ENCODE measurements around the gene GAS7.
A peak's percentile ranks its signal among the peaks of the same experiment; 100 is the strongest.
"Not testable (repeated sequence)": the region's sequence is repeated elsewhere in the genome, so short reads cannot be mapped to it uniquely, and the experiment has no call there.

Gene GAS7

GRCh38 chr17:9941305-9941704 lies 257.1 kb downstream of the GAS7 start:
- no peak for DNase-seq (ENCODE audit: low spot score)

DNA sequence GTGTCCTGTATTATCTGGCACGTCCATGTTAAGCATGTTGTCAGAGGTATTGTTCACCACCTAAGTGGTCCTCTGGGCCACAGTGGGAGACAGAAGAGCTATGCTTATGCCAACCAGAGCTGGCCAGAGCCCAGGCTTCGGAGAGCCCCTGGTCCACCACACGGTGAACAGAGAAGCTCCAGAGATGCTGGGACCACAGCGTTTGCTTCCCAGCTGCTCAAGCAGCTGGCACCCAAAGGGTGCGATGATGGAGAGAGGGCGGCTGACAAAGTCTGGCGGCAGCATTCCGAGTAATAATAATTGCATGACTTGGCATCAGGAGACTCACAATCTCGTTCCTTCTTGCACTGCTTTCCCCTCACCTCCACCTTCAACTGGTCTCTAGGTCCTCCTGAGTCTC lies 257.6 kb downstream of the GAS7 start:
- DNase-seq (ENCODE audit: low spot score): no peak

DNA sequence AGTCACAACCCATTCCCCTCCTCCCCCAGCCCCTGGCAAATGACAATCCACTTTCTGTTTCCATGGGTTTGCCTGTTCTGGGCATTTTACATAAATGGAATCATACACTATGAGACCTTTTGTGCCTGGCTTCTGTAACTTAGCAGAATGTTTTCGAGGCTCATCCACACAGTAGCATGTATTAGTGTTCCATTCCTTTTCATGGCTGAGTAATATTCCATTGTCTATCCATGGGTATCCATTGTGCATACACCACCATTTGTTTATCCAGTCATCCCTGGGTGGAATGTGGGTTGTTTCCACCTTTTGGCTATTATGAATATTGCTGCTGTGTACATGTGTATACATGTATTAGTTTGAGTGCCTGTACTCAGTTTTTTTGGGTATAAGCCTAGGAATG lies 259.6 kb downstream of the GAS7 start:
- no peak for DNase-seq (ENCODE audit: low spot score)

DNA sequence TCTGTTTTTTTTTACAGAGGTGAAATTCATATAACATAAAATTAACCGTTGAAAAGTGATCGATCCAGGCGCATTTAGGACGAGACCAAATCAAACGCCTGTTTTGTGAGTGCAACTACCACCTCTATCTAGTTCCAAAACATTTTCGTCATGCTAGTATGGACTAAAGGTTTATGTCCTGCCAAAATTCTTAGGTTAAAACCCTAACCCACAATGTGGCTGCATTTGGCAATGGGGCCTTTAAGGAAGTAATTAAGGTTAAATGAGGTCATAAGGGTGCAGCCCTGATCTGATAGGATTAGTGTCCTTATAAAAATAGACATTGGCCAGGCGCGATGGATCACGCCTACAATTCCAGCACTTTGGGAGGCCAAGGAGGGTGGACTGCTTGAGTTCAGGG lies 260.5 kb downstream of the GAS7 start:
- no peak for DNase-seq (ENCODE audit: low spot score)

GRCh38 chr17:9937241-9937761 lies 261.1 kb downstream of the GAS7 start:
- DNase-seq (ENCODE audit: low spot score): no peak

DNA sequence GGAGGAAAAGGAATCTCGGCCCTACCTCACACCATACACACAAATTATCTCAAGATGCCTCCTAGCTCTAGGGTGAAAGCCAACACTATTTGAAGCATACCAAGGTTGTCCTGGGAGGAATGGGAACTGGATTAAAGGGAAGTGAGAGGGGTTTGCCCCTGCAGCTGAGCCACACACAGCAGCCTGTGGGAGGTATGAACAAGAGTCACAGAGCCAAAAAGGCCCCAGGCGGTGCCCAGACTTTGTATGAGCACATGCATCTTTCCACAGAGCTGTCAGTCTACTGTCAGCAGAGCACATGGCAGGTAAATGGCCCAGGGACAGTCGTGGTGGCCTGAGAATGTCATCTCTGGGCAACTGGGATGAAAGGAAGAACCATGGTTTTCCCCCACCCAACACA lies 262.3 kb downstream of the GAS7 start:
- no peak for DNase-seq (ENCODE audit: low spot score)

GRCh38 chr17:9935408-9935807 lies 263.0 kb downstream of the GAS7 start:
- no peak for DNase-seq (ENCODE audit: low spot score)

DNA sequence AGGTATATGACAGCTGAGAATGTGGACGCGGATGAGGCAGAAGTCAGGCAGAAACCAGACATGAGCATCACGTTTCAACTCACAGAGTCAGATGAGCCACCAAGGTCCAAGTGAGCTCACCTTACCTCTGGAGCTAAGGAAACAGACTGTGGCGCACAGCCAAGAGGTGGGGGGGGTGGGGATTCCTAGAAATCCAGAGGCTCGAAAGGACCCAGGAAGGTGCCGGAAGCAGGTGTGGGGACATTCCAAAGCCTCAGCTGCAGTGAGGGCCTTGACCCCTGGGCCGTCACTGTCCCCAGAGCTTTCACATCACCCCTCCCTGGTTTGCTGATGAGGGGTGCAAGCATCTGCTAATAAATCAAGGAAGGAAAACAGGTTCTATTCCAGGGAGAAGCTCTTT lies 264.1 kb downstream of the GAS7 start:
- no peak for DNase-seq (ENCODE audit: low spot score)

- DNase-seq (ENCODE audit: low spot score): no peak
These were observed 265.9 kb downstream of the GAS7 start for GRCh38 chr17:9932491-9932890.

- DNase-seq (ENCODE audit: low spot score): no peak
These were observed 267.2 kb downstream of the GAS7 start for GRCh38 chr17:9931144-9931741.

- DNase-seq (ENCODE audit: low spot score): no peak
These were observed 268.5 kb downstream of the GAS7 start for GRCh38 chr17:9929871-9930270.

DNA sequence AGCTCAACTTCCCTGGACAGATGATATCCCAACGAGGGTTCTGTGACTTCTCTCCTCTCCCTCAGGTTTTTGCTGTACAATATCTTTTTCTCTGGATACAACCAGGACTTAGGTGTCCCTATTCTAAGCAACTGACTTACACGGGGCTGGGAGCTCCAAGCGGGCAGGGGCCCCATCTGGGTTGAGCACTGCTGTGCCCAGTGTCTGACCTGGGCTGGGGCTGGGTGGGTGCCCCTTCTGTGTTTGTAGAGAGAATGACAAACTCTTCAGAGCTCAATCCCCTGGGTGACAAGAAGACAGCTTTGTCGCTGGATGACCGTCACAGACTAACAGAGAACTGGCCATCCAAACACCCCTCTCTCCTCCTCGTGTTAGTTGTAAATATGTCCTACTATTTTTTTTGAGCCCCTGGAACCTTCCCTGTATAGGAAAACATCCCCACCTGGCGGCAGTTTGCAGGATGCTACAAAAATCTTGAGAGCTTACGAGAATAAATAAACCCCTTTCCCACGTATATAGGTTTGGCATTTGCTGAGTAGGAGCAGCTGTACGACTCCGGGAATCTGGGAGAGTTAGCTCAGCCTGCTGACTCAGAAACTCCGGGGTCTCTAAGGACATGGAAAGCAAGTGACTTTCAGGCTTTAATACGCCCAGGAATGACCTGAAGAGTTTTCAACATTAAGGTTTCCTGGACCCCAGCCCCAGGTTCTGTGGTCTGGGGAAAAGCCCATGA lies 269.6 kb downstream of the GAS7 start:
- DNase-seq (ENCODE audit: low spot score): peak; percentile 39

- DNase-seq (ENCODE audit: low spot score): no peak
These were observed 272.1 kb downstream of the GAS7 start for GRCh38 chr17:9926150-9926804.

DNA sequence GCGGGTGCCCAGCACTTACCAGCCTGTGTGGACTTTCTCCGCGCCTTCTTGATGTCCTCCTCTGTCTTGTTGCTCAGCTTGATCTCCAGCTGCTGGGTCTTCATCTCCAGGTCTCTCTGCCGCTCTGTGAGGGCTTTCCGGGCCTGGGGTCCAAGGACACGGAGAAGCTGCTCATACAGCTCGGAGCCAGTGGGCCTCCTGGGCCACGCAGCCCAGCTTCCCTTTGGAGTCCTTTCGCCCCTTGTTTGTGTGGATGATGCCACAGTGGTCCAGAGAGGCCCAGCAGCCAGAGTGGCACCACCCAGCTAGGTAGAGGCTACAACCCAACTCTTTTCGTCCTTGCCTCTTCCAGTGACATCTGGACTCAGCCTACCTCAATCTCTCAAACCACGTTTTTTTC lies 272.9 kb downstream of the GAS7 start:
- DNase-seq (ENCODE audit: low spot score): no peak

DNA sequence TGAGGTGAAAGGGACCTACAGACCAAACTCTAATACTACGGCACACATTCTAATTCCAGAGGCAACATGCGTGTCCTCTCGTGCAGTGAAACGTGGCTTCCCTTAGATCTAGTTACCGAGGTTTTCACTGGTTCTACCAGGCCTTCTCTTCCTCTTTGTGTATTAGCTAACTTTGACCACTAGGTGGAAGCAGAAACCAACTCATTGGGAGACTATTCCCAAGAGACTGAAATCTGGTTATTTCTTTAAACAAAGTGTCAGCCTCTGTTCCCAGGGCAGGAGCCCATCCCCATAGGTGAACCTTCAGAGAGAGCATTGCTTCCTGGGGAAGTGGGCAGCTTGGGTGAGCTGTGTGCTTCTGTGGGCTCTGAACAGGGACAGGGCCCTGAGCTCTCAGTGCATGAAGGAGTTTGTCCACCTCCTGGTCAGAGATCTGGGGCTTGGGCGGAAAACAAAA lies 273.6 kb downstream of the GAS7 start:
- DNase-seq (ENCODE audit: low spot score): peak; percentile 68

DNA sequence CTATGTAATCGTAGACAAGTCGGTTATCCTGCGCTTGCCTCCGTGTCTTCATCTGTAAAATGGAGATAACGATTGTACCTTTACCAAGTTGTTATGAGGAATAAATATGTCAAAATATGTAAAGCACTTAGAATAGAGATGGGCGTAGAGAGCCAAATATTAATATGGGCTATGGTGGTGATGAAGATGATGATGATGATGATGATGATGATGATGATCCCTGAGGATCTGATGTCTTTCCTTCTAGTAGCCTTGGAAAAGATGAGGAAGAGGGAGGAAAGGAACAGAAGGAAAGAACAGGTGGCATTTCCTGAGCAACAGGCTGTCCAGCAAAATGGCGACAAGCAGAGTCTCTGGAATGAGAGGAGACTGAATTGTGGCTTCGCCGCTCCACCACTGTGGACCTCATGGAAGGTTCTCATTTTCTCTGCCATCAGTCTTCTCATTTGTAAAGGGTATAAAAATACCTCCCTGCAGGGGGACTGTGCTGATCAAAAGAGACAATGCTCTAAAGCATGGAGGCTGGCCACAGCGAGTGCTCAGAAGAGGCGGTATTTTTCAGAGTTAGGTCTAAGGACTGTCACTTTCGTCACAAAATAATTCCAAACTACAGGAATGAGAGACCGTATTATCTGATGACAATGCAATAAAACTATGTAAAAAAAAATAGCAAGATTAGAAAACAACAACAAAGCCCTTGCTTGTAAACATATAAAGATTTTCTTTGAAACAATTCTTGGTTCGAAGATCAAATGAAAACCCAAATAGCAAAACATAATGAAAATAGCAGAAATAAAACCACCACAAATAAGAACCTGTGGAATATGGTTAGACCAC lies 276.2 kb downstream of the GAS7 start:
- DNase-seq (ENCODE audit: low spot score): no peak

DNA sequence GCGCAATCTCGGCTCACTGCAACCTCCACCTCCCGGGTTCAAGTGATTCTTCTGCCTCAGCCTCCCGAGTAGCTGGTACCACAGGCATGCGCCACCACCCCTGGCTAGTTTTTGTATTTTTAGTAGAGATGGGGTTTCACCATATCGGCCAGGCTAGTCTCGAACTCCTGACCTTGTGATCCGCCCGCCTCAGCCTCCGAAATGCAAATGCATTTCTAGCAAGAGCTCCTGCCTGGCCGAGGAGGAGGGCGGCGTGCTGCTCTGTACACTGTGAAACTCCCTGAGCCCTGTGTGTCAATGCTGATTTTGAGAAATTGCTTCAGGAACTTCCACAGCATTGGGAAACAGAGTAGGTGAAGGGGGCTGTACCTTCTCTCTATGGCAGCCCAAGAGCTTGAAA lies 277.2 kb downstream of the GAS7 start:
- not testable (repeated sequence) for DNase-seq (ENCODE audit: low spot score)

GRCh38 chr17:9918804-9919352 lies 279.5 kb downstream of the GAS7 start:
- no peak for DNase-seq (ENCODE audit: low spot score)

DNA sequence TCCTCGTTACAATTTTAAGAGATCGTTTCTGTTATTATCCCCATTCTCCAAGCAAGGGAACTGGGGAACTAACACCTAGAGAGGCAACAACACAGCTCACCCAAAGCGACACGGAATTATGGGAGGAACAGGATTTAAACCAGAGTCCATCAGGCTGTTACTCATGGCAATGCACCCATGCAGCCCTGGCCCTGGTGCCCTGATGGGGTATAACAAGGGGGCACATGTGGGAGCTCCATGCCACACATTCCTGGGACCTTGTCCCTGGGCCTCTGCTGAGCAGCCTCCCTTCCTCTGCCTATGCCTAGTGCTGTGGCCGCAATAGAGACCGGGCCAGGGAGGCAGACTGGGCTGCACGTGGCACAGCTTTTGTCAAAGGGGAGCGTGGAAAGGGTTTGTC lies 280.1 kb downstream of the GAS7 start:
- no peak for DNase-seq (ENCODE audit: low spot score)

DNA sequence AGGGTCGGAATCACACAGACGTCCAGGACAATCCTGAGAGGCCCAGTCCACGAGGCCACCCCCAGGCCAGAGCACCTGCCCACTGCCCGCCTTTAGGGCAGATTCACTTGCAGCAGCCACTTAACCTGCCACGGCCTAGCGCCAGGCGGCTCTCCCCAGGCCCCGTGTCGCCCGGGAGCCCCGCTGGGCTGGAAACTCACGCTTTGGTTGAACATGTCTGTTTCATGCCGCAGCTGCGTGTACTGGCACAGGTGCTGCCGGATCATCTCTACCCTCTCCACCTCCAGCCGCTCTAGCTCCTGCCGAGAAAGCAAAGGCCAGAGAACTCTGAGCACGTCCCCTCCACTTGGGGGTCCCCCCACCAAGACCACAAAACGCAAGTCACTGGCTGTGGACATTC lies 280.6 kb downstream of the GAS7 start:
- DNase-seq (ENCODE audit: low spot score): no peak

DNA sequence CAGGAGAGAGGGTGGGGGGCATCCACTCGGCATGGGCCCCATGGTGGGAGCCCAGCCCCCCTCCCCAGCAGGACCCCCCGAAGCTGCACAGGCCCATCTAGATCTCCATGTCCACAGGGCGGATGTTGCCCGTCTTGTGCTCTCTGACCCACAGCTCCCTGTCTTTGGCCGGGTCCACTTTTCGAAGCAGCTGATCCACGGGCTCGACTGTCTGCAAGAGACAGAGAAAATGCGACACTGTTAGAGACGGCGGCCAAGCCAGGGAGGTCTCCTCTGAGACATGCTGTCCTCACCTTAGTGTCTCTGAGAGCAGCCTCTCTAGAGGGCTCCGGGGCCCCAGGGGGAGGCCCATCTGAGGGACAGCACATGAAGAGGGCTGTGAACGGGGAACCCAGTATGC lies 281.3 kb downstream of the GAS7 start:
- no peak for DNase-seq (ENCODE audit: low spot score)

GRCh38 chr17:9916108-9916507 lies 282.3 kb downstream of the GAS7 start:
- DNase-seq (ENCODE audit: low spot score): no peak

Data from AG08396 (cell line).